Measurements from ENCODE around the gene RPUSD1. TPM values are rescaled to one million over a fixed set of nuclear protein-coding genes. Genes with fewer than 3 reads are reported as not detected.

RPUSD1 gene
- total RNA-seq, 1 experiment from 2014 or later: 48.6 TPM

DNA sequence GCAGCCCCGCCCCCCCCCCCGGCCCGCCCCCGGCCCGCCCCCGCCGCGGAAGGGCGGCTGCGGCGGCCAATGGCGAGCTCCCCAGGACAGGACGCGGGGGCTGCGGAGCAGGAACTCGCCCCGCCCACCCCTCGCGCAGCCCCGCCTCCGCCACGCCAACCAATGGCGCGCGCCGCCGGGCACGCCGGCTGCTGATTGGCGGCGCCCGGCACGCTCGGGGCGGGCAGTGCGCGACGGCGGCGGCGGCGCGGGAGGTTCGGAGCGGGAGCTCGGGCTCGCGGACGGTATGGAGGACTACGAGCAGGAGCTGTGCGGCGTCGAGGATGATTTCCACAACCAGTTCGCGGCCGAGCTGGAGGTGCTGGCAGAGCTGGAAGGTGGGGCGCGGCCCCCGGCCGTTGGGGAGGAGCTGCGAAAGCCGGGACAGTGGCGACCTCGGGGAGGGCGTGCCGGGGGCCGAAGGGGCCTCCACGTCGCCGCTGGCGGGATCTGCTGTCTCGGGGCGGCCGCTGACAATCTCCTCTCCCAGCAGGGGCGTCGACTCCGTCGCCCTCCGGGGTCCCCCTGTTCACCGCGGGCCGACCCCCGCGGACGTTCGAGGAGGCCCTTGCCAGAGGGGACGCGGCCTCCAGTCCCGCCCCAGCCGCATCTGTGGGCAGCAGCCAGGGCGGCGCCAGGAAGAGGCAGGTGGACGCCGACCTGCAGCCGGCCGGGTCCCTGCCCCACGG, 382 bp upstream of the RPUSD1 start, which contains the start of gene CHTF18:
Gene CHTF18, plus strand, starts transcription at position 222 of the 728 bp plus-strand sequence. Its CDS starts 65 bp downstream, at position 287.
- no peak within 1 kb of the TSS for H3K4ac ChIP-seq (ENCODE audit: low read depth, low read length)
- peak within 1 kb of the TSS in 2 of 3 experiments; percentile 44 to 59; a peak in 3 of 7 replicates for H3K27ac Mint-ChIP-seq
- H3K14ac ChIP-seq (ENCODE audit: insufficient read depth, low read length): peak within 1 kb of the TSS; percentile 93
- no peak within 1 kb of the TSS for H2AK5ac ChIP-seq (ENCODE audit: insufficient read length, low read length)
- no peaks in the 10 kb centered on the region for H3K4me1 ChIP-seq (ENCODE audit: insufficient read depth, low read length)
- no peaks in the 10 kb centered on the region for H3K9me3 Mint-ChIP-seq
- peak within 1 kb of the TSS; percentile 87 to 93 for H3K4me3 Mint-ChIP-seq
- H3K79me1 ChIP-seq (ENCODE audit: insufficient read depth, low read depth, low read length, poor library complexity, severe bottlenecking): peaks cover 2% of the 10 kb centered on the region
- H3K79me2 ChIP-seq (ENCODE audit: insufficient read depth, low read length): no peaks in the 10 kb centered on the region; the same call in 1 of the 2 replicates
- H3K4me2 ChIP-seq (ENCODE audit: insufficient read depth, insufficient read length, low read length): peak within 1 kb of the TSS; percentile 88
- peak; percentile 94 for DNase-seq
- H4K5ac ChIP-seq (ENCODE audit: insufficient read length, low read depth, low read length): no peak within 1 kb of the TSS
- no peaks in the 10 kb centered on the region for H3K9me3 ChIP-seq (ENCODE audit: control insufficient read depth, low read depth, low read length)
- no CpG with 5 or more reads among the region's 97 CpGs for WGBS (ENCODE audit: extremely low coverage, insufficient read length, low lambda C conversion rate)
- no peak within 1 kb of the TSS for H4K91ac ChIP-seq (ENCODE audit: insufficient read length, low read depth, low read length)
- H3K23ac ChIP-seq (ENCODE audit: insufficient read length, low read depth, low read length): no peak within 1 kb of the TSS
- H3K23me2 ChIP-seq (ENCODE audit: insufficient read length, low read depth, low read length, poor library complexity, severe bottlenecking): peaks cover 11% of the 10 kb centered on the region
- H4K8ac ChIP-seq (replicated peaks; ENCODE audit: insufficient read length, low read depth, low read length): no peak within 1 kb of the TSS
- H3K4me1 Mint-ChIP-seq: peaks cover 0 to 2% of the 10 kb centered on the region in 2 experiments; a peak in 1 of 4 replicates
- no peak within 1 kb of the TSS for H2BK120ac ChIP-seq (ENCODE audit: low read depth, low read length, poor library complexity, severe bottlenecking)
- H3K9ac ChIP-seq (ENCODE audit: extremely low read depth, insufficient read length, low read length): peak within 1 kb of the TSS; percentile 63
- H3K27me3 ChIP-seq (ENCODE audit: insufficient read depth, low read length): no peaks in the 10 kb centered on the region
- no peak within 1 kb of the TSS for H3K56ac ChIP-seq (ENCODE audit: insufficient read length, low read depth, low read length)
- no peak within 1 kb of the TSS for H3T11ph ChIP-seq (ENCODE audit: low read length)
- no peaks in the 10 kb centered on the region for H4K20me1 ChIP-seq (ENCODE audit: control insufficient read depth, insufficient read depth, insufficient read length)
- H3K27me3 Mint-ChIP-seq (ENCODE audit: low read depth): no peaks in the 10 kb centered on the region
- H2BK15ac ChIP-seq (ENCODE audit: low read depth, low read length): no peak within 1 kb of the TSS
- H2BK5ac ChIP-seq (ENCODE audit: insufficient read length, low read length): no peak within 1 kb of the TSS
- H3K18ac ChIP-seq (ENCODE audit: insufficient read length, low read depth, low read length): peak within 1 kb of the TSS; percentile 83
- peaks cover 8 to 31% (median 25%) of the 10 kb centered on the region in 3 experiments; a peak in 6 of 7 replicates for H3K36me3 Mint-ChIP-seq (ENCODE audit: insufficient read depth in 1 of 3, low read depth in 3 of 3)
- no peak within 1 kb of the TSS for H2BK20ac ChIP-seq (ENCODE audit: low read depth, low read length, poor library complexity, severe bottlenecking)
- TF ChIP-seq, protein P1, sequence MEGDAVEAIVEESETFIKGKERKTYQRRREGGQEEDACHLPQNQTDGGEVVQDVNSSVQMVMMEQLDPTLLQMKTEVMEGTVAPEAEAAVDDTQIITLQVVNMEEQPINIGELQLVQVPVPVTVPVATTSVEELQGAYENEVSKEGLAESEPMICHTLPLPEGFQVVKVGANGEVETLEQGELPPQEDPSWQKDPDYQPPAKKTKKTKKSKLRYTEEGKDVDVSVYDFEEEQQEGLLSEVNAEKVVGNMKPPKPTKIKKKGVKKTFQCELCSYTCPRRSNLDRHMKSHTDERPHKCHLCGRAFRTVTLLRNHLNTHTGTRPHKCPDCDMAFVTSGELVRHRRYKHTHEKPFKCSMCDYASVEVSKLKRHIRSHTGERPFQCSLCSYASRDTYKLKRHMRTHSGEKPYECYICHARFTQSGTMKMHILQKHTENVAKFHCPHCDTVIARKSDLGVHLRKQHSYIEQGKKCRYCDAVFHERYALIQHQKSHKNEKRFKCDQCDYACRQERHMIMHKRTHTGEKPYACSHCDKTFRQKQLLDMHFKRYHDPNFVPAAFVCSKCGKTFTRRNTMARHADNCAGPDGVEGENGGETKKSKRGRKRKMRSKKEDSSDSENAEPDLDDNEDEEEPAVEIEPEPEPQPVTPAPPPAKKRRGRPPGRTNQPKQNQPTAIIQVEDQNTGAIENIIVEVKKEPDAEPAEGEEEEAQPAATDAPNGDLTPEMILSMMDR (conservative IDR thresholded peaks at IDR 0.05): no peak
- H2AFZ ChIP-seq (ENCODE audit: low read length): no peak within 1 kb of the TSS
- H3K27ac ChIP-seq (ENCODE audit: insufficient read length, low read depth, low read length): no peak within 1 kb of the TSS
- H2BK12ac ChIP-seq (ENCODE audit: insufficient read length, low read depth, low read length): no peak within 1 kb of the TSS

All from H9 (cell line).